ENCODE results near the gene RALGPS2.

DNA sequence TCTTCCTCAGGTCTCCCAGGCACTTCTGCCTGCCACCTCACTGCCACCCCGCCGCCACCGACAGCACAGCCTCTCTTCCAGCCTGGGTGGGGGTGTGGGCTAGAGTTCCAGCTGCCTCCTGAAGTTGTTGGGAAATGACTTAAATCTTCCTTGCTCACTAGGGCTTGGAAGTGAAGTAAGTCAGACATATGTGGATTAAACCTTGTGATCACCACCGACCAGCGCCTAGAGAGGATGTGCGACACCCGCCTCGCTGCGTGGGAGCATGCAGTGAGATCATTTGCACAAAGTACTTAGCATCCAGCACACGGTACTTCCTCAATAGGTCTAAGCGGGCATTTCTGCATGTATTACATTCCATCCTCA lies 229.3 kb downstream of the RALGPS2 start:
- no peak for TF ChIP-seq POLR2A (IDR thresholded peaks at IDR 0.05; ENCODE audit: low read depth, low read length)
- no peak for TF ChIP-seq POLR2AphosphoS5 (IDR thresholded peaks at IDR 0.05; ENCODE audit: low read depth, low read length)
- TF ChIP-seq POU2F2 (IDR thresholded peaks at IDR 0.05; ENCODE audit: low read depth, low read length): no peak
